DMS153 (cell line): Measurements from ENCODE around the gene SMC1A.
"Not testable (repeated sequence)": the region's sequence is repeated elsewhere in the genome, so short reads cannot be mapped to it uniquely, and the experiment has no call there.

Source experiments
- DNase-seq: peaks from one replicate; lab custom pipeline; 2025; lab: John Stamatoyannopoulos, UW

The SMC1A gene

DNA sequence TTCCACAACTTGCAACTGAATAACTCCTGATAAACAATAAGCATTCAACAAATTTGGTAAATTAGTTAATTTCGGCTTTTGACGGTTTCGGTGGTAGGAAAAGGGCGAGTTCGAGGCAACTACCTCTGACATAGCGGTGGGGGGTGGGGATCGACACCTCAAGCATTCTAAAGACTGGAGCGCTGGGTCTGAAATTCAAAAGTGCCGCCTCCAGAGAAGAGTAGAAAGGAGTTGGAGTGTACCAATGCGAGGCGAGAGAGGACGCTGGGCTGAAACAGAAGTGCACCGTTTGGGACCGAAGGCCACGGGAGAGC is 725 bp downstream of the SMC1A start:
- no peak for DNase-seq

DNA sequence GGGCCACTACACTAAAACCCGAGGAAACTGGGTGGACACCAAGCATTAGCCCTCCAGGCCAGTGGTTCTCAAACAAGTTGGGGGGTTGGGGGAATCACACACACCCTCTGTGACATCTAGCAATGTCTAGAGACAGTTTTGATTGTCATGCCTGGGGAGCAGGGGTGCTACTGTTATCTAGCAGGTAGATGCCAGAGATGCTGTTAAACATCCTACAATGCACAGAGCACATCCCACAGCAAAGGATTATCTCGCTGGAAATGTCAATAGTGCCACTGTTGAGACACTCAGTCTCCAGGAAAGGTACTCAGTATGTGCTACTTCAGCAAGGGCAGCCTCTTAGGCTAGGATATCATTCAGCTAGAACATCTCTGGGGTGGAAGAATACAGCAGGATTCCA is 1.3 kb downstream of the SMC1A start:
- no peak for DNase-seq

DNA sequence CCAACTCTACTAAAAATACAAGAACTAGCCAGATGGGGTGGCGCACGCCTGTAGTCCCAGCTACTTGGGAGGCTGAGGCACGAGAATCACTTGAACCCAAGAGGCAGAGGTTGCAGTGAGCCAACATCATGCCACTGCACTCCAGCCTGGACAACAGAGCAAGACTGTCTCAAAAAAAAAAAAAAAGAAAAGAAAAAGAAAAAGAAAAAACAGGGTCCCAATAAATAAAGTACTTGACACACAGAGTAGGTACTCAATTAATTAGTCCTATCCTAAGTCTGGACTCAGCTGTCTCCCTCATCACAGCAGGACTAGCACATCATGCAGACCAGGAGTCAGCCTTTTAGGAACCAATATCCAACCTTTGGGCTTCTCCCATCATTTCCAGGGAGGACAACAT is 2.1 kb downstream of the SMC1A start:
- not testable (repeated sequence) for DNase-seq

DNA sequence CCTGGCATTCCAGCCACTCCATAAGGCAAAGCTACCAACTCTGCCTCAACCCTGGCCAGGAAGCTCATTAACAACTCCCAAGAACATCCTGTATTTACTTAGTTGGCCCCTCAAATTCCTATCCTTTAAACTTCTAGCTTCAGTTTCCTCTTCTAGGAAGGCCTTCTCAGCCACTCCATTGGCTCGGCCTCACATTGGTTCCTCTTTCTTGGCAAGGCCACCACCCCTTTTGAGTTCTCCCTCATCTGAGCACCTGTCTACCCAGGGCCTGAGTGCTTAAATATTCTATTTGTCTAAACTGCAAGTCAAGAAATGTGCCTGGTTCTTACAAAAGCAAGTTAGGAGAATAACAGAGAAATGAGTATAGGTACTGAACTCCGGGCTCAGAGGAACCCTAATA is 10.0 kb downstream of the SMC1A start:
- no peak for DNase-seq

DNA sequence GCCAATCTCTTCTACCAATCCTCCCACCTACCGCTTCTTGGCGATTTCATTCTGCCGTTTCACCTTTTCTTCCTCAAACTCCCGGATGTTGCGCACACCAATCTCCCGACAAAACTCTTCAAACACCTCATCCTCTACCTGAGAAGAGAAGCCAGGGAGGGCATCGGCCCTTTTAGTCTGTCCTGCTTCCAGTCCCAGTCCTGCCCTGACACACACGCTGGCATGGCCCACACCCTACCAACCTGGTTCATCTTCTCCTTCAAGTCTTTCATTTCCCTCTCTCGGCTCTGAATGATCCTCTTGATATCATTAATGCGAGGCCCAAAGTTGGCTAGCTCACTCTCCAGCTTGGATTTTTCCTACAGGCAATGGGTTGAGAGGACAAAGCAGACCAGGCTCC is 18.9 kb downstream of the SMC1A start:
- no peak for DNase-seq

DNA sequence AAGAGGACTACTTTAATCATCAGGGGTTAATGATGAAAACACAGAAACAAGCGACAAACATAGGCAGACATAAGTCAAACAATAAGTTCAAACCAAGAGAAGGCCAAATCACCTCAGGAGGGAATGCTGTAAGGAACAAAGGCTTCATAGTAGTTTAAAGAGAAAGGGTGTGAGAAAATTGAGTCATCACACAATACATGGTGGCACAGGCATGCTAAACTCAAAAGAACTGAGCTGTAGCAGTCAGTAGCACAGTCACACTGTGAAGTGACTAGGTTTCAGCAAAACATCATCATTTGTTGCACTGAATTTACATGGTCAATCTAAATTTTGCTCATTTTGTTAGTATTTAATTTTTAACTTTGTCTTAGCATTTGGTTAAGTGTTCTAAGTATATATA is 24.2 kb downstream of the SMC1A start:
- no peak for DNase-seq

DNA sequence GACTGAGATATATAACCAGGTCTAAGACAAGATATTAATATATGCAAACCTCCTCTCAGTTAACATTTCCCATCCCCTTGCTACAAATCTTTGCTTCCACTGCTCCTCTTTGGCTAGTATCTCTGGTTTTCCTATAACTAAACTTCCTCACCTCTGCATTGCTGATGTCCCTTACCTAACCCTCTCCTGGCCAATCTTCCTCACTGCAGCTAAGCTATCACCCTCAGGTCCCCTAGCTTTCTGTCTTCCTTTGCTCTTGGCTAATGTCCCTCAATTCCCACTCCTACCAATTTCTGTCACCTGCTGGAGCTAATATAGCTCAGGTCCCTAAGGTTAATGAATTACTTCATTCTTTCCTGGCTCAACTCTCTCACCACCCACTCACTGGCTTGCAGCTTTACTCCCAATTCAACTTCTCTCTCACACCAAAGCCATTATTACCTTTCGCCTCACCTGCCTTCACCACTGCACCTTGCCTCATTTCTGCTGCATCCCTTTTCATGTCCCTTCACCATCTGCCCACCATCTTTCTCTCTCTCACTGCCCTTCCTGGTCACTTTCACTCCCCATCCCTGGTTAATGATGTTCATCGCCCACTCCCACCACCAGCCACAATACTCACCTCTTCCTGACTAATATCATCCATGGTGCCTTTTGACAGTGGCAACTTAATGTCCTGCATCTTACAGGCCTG is 26.7 kb downstream of the SMC1A start:
- DNase-seq: no peak

DNA sequence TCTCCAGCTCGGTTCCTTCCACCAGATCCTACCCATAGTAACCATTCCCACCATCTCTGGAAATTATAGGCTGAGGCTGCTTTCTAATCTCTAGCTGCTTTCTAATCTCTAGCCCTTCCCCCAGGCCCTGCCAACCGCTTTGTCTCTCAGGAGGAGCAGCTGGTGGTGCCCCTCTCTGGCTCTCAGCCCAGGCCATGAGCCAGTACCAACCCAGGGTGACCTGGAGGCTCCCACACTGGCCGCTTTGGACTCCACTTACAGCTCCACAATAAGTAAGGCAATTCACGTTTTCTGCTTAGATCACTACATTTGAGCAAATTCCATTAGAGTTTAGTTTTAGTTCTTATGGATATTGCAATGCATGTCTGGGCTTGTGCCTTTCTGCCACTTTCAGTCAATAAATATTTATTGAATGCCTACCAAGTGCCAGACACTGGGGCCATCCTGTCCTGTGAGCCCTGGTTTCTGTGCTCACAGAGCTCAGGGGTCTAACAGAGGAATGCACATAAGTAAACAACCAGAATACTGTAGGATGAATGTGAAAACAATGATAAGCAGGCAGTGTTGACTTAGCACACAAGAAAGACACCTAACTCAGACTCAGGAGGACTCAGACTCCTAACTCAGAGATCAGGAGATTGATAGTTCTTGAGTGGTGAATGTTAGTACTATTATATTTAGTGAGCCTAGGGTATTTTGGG is 38.9 kb downstream of the SMC1A start:
- DNase-seq: no peak

DNA sequence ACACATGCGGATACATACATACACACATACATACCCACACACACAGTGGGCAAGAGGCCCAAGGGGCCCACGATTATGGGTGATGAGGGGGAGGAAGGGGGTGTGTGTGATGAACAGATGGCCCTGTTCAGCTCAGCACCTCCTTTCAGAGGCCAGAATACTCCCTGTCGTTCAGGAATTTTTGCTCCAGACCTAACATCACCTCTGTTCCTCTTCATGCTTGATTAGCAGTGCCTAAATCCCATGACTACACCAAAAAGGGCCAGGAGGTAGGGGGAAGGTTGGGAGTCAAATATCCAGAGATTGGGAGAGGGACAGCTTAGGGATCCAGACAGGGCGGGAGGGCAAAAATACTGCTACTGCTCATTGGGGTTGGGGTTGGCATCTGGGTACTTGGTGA is 42.7 kb downstream of the SMC1A start:
- no peak for DNase-seq

DNA sequence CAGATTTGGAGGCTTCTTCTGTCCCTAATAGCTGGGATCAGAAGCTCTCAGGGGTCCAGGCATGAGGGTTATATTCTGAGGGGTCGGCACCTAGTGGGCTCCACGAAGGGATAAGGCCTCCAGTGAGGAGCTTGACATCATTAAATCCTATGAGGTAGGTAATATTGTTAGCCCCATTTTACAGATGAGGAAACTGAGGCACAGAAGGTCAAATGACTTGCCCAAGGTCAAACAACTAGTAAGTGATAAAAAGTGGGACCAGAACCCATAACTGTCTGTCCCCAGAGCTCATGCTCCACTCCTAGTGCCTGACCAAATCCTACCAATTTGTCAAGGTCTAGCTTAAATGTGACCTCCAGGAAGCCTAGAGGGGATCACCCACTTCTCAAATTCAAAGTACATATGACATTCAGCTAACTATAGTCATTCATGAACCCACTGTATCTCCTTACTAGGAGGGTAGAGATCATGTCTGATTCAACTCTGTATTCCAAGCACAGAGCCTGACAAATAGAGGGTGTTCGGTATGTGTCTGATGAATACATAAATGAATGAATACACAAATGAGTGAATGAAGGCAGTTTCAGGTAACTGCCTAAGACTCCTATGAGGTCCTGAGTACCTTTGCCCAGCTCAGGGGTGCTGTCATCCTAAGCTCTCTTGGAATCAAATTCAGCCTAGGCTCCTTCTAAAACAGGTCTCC is 43.3 kb downstream of the SMC1A start:
- no peak for DNase-seq

DNA sequence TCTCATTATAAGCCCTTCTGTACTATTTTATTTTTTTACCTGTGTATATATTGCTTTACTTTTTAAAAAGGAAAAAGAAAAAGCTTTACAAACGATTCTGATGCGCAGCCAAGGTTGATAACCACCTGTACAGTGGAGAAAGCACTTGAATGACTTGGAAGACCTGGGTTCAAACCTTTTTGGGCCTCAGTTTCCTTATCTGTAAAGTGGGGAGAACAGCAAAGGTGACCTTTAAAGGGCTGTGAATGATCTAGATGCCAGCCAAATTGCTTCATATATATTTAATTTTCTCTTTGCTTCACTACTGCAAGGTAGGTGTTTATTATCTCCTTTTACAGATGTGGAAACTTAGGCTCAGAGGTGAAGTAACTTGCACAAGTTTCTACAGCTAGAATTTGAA is 45.0 kb downstream of the SMC1A start:
- no peak for DNase-seq

DNA sequence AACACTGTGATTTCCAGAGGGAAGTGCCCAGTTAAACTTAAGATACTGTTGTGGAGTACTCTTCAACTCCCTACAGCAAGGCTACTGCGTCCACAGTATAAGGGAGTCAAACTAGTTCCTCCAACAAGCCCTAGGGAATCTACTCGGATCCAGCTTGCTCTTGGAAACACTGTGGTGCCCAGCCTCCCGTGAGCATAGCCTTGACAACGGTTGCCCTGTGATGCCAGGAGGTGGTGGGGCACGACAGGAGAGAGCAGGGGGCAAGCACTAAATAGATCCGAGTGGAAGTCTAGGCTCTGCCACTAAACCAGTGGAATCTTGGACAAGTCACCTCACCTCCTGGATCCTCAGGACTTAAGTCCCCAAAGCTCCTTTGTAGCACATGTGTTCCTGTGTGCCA is 45.6 kb downstream of the SMC1A start:
- no peak for DNase-seq

DNA sequence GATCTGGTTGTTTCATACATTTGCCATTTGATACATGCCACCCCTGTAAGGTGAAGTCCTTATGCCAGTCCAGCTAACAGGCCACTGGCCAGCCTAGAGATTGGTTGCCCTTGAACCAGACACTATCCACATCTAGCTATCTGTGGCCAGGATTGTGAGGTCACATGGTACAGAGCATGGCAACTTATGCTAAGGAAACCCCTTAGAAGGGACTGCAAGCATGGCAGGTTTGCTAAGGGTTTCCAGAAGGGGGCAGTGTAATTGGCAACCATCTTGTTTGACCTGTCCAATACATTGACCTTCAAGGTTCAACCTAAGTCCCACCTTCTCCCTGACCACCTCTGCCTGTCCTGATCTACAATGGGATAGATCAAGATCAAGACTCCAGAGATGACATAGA is 47.5 kb downstream of the SMC1A start:
- DNase-seq: no peak

DNA sequence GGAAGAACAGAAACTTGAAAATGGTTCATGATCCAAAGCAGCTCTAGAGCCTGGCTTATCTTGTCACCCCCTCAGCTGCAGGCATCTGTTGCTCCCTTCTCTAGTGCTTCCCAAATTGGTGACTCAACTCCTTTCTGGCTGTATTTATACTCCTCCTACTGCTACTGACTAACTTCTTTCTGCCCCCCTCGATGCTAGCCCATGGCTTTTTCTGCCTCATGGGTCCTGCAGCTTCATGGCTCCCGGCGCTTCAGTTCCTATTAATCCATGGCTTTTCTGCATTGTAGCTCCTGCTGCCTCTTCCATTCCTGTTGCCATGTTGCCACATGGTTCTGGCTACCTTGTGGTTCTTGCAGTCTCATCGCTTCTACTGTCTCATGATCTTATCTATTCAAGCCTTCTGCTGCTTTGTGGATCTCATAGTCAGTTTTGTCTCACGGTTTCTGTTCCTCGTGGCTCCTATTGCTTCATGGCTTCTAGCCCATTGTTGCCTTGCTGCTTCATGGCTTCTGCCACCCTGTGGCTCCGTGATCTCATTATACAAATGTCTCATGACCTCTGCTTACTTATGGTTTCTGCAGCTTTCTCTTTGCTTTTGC is 48.1 kb downstream of the SMC1A start:
- DNase-seq: no peak

DNA sequence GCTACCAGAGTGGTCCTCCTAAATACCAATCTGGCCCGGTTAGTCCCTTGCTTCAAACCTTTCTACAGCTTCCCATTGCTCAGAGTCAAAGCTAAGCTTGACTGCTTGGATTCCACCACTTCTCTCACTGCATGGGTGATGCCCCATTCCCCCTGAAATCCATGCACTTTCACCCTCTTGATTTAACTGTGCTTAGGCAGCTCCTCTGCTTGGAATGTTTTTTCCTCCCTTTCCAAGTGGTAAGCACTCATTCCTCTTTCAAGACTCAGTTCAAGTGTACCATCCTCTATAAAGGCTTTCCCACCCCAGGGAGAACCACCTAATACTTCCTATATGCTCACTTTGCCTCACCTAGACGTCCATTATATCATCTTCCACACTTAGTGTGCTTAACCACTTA is 49.1 kb downstream of the SMC1A start:
- DNase-seq: no peak

DNA sequence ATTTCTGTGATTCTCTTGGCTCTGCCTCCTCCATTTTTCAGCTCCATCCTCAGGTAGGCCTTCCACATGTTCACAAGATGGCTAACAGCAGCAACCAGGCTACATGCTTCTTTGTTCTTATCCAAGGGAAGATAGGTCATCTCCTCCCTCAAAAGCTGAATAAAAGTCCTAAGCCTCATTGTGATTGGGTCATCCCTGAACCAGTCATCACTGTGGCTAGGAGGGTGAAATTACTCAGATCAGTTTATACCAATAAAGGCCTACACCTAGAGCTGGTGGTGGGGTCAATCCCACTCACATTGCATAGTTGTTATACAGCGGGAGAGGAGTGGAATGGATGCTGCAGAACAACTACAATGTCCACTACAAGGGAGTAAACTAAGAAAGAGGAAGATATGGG is 56.0 kb downstream of the SMC1A start:
- DNase-seq: not testable (repeated sequence)

DNA sequence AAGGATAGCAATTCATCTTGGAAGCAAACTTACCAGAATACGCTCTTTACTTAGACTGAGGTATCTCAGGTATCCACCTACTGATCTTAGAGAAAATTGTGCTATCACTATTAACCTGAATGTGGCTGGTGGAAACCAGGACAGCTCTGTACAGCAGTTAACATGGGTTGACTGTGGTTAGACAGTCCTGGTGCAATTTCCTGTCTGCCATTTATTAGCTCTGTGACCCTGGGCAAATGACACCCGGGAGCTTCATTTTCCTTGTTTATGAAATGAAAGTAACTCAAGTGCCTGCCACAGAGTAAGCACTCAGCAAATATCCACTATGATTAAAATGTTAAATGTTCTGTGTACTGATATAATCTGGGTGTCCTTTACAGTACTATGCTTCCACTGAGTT is 60.0 kb downstream of the SMC1A start:
- no peak for DNase-seq

DNA sequence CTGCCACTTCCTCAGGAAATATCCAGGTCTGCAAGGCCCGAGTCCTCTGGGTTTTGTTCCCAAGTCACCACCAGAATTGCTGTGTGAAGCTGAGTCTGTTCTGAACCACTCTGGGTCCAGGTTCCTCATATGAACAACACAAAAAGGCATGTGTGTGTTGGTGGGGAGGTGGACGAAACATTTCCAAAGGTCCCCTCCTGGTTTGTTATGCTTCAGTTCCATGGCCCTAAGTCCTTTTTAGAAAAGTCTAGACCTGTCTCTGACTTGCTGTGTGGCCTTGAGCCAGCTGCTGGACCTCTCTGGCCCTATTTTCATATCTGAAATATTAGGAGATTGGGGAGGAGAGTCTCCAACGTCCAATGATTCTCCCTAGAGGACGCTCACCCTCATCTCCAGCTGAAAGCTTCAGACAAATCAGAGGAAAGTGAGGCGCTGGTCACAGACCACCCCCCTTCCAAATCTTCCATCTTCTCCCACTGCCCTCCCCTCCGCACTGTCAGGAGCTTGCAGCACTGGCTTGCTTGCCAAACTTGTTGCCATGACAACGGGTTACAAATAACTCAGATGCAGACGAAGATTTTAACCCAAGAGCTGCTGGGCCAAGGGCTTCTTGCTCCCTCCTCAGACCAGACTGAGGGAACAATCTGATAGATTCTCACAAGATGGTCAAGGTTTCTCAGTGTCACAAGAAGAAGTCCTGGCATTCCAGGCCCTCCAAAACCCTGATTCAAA is 64.5 kb downstream of the SMC1A start:
- DNase-seq: no peak

DNA sequence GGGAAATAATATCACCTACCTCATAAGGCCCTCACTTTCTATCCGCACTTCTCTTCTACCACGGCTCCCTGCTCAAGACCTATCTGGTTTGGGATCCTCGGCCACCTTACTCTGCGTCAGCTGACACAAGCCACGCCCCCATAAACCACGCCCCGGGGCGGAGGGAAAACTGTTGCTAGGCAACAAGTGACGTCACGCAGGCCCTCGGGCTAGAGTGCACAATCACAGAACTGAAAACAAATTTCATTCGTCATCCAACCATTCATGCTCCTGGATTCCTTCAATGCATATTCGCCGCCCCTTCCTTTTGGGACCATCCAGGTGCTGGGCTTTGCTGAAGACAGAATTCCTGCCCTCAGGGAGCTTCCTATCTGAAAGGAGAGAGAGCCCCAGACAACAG is 66.3 kb downstream of the SMC1A start:
- DNase-seq: no peak

DNA sequence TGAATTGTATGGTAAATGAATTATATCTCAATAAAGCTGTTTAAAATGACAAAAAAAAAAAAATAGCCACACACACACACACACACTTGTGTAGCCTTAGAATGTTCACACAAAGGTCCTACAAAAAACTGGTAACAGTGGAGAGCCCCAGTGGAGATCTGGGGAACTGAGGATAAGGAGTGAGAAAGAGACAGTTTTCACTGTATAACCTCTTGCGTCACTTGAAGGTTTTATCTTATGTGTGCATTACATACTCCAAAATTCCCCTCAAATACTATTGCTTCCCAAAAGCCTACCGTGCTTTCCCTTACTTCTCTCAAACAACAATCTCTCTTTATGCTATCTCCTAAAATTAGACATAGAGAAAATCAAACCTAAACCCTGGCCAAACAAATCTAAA is 67.8 kb downstream of the SMC1A start:
- DNase-seq: no peak

DNA sequence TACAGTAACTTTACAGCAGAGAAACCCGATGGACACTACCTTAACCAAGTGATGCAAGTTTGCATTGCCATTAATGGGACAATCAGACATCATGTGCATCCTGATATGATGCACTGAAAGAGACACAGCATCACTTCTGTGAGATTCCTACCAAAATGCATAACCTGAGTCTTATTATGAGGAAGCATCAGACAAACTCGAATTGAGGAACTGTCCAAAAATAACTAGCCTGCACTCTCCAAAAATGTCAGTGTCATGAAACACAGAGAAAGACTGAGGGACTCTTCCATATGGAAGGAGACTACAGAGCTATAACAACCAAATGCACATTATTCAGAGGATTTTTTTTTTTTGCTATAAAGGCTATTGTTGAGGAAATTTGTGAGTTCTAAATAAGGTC is 74.5 kb downstream of the SMC1A start:
- no peak for DNase-seq

DNA sequence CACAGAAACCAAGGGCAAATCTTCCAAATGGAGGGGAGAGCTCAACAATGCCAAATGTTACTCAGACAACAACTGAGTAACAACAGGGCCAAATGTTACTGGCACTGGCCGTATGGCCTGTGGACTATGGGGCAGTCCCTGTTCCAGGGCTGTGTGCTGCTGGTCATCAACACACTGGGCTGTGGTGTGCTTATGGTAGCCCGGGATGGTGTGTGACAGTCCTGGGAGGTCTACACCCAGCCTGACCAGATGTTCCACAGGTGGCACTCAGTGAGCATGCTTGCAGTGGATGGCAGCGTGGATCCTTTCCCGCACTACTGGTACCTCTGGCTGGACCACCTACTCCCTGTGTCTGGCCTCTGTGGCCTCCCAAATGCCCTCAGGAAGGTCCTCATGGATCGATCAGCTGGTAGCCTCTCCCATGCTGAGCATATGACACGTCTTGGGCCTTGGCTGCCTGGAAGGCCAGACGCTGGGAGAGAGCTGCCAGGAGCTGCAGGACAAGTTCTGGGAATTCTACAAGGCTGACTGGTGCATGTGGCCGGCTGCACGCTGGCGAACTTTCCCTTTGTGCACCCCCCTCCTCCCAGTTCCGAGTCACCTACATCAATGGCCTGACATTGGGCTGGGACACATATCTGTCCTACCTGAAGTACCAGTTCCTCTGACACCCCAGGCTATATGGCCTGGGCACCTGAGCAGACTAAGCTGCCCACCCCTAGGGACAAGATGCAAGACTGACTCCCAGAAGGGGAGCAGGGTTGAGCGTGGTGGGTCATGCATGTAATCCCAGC is 81.4 kb downstream of the SMC1A start:
- no peak for DNase-seq
